ENCODE results near the gene TP63.

TP63 gene

GRCh38 chr3:189826566-189826965 lies 195.4 kb downstream of the TP63 start:
- Histone ChIP-seq H3K4me3 (replicated peaks; ENCODE audit: insufficient read depth, low read length) (no peak overlapping the region), H3K27ac (replicated peaks) (no peak overlapping the region), H3K27me3 (ENCODE audit: insufficient read depth, poor library complexity, severe bottlenecking) (no peaks in the 10 kb centered on the region)
- no peak for TF ChIP-seq POLR2AphosphoS5 (IDR thresholded peaks at IDR 0.05; ENCODE audit: low read depth)
- DNase-seq (ENCODE audit: low read depth in 1 of 2, low spot score in 1 of 2), result no peak

GRCh38 chr3:189827108-189827507 lies 195.9 kb downstream of the TP63 start:
- Histone ChIP-seq H3K27ac (replicated peaks) (no peak overlapping the region), H3K27me3 (ENCODE audit: insufficient read depth, poor library complexity, severe bottlenecking) (no peaks in the 10 kb centered on the region), H3K4me3 (replicated peaks; ENCODE audit: insufficient read depth, low read length) (no peak overlapping the region)
- TF ChIP-seq CTCF (IDR thresholded peaks at IDR 0.05; ENCODE audit: insufficient read depth, low read length), result no peak
- no peak for TF ChIP-seq REST (IDR thresholded peaks at IDR 0.05; ENCODE audit: insufficient replicate concordance, low read depth)
- TF ChIP-seq GABPA (IDR thresholded peaks at IDR 0.05; ENCODE audit: low read depth), result no peak
- no peak for TF ChIP-seq POLR2AphosphoS5 (IDR thresholded peaks at IDR 0.05; ENCODE audit: low read depth)
- no peak for DNase-seq (ENCODE audit: low read depth in 1 of 2, low spot score in 1 of 2)

GRCh38 chr3:189830401-189830800 lies 199.2 kb downstream of the TP63 start:
- TF ChIP-seq POLR2AphosphoS5 (IDR thresholded peaks at IDR 0.05; ENCODE audit: low read depth) (no peak), CTCF (IDR thresholded peaks at IDR 0.05; ENCODE audit: insufficient read depth, low read length) (no peak), GABPA (IDR thresholded peaks at IDR 0.05; ENCODE audit: low read depth) (no peak), SPI1 (IDR thresholded peaks at IDR 0.05; ENCODE audit: borderline replicate concordance, low read depth) (no peak), REST (IDR thresholded peaks at IDR 0.05; ENCODE audit: insufficient replicate concordance, low read depth) (no peak)
- H3K27me3 ChIP-seq (ENCODE audit: insufficient read depth, poor library complexity, severe bottlenecking), result no peaks in the 10 kb centered on the region
- no peak for DNase-seq (ENCODE audit: low read depth in 1 of 2, low spot score in 1 of 2)
- H3K4me3 ChIP-seq (replicated peaks; ENCODE audit: insufficient read depth, low read length), result no peak overlapping the region
- H3K27ac ChIP-seq (replicated peaks), result no peak overlapping the region

GRCh38 chr3:189833266-189833665 lies 202.1 kb downstream of the TP63 start:
- Histone ChIP-seq H3K27me3 (ENCODE audit: insufficient read depth, poor library complexity, severe bottlenecking) (no peaks in the 10 kb centered on the region), H3K27ac (replicated peaks) (no peak overlapping the region), H3K4me3 (replicated peaks; ENCODE audit: insufficient read depth, low read length) (no peak overlapping the region)
- DNase-seq (ENCODE audit: low read depth in 1 of 2, low spot score in 1 of 2), result no peak
- no peak for TF ChIP-seq CTCF (IDR thresholded peaks at IDR 0.05; ENCODE audit: insufficient read depth, low read length)
- TF ChIP-seq SPI1 (IDR thresholded peaks at IDR 0.05; ENCODE audit: borderline replicate concordance, low read depth), result no peak
- no peak for TF ChIP-seq POLR2AphosphoS5 (IDR thresholded peaks at IDR 0.05; ENCODE audit: low read depth)
- no peak for TF ChIP-seq REST (IDR thresholded peaks at IDR 0.05; ENCODE audit: insufficient replicate concordance, low read depth)
- no peak for TF ChIP-seq GABPA (IDR thresholded peaks at IDR 0.05; ENCODE audit: low read depth)
